HepG2 (cell line): ENCODE results near the gene PDCD10. TPM values are rescaled to one million over a fixed set of nuclear protein-coding genes. Genes with fewer than 3 reads are reported as not detected.

Source experiments
- ATAC-seq: fragments of 200-7000 bp; cut with Tn5 transposase; 3 replicates; pipeline ENCODE4 v1.9.1; 2020; ENCODE audit warnings: mild to moderate bottlenecking, moderate library complexity
- BruUV-seq: library from RNA; stranded (reverse); fragments of 400-500 nt; replicated peaks from 2 replicates; lab custom pipeline; 2021; lab: Mats Ljungman, UMichigan
- CTCF ChIA-PET: fragments of 300-600 bp; formaldehyde crosslinking; extraction: SDS; loops from one replicate; lab custom pipeline; 2021; ENCODE audit warnings: low total read pairs, inconsistent platforms, low intra/inter-chr PET ratio; lab: Yijun Ruan, JAX
- POLR2A ChIA-PET: fragments of 350-600 bp; sonication (Branson Sonifier 250); formaldehyde crosslinking; loops from one replicate; lab custom pipeline; 2020; ENCODE audit warnings: antibody characterized with exemption, inconsistent platforms; lab: Yijun Ruan, JAX
- DNase-seq: peaks from one replicate; pipeline ENCODE4 v3.0.0-alpha.2; 2015; ENCODE audit warnings: low spot score
- FAIRE-seq: peaks from 3 replicates; lab custom pipeline; 2011; peaks lifted over from hg19 to GRCh38; lab: Jason Lieb, UNC
- H2AFZ ChIP-seq: one replicate; pipeline ENCODE4 v1.6.1; 2011; ENCODE audit warnings: low read length, inconsistent platforms
- H3K27ac ChIP-seq: fragments of 300-600 bp; 3 replicates; pipeline ENCODE4 v1.8.0; 2011; ENCODE audit warnings: mixed run types, mild to moderate bottlenecking, mixed read lengths, low read length, inconsistent platforms; ENCODE audit not compliant: insufficient read depth; ENCODE audit errors: extremely low read length
- H3K27me3 ChIP-seq, 2 experiments: fragments of 200-600 bp in 1 of 2; 2 replicates in 1 of 2; 3 replicates in 1 of 2; pipeline versions ENCODE4 v1.6.0 to v1.8.0; 2011; ENCODE audit warnings: low read length in 2 of 2, mild to moderate bottlenecking in 2 of 2, moderate library complexity in 2 of 2, inconsistent platforms in 1 of 2; ENCODE audit not compliant: insufficient read depth in 2 of 2, control insufficient read depth in 1 of 2
- H3K36me3 ChIP-seq, 2 experiments: fragments of 200-600 bp in 1 of 2; replicated peaks in 1 of 2; 2 replicates in 1 of 2; 3 replicates in 1 of 2; pipeline versions ENCODE4 v1.5.1 to v1.8.0; 2011; ENCODE audit warnings: low read length in 2 of 2, inconsistent platforms in 1 of 2; ENCODE audit not compliant: insufficient read depth in 2 of 2, control insufficient read depth in 1 of 2
- H3K4me1 ChIP-seq: 2 replicates; pipeline ENCODE4 v1.5.1; 2012; ENCODE audit warnings: low read length, inconsistent platforms; ENCODE audit not compliant: insufficient read depth
- H3K4me2 ChIP-seq: 2 replicates; pipeline ENCODE4 v1.6.0; 2011; ENCODE audit warnings: low read depth, low read length, inconsistent platforms
- H3K4me3 ChIP-seq, 3 experiments: fragments of 200-600 bp in 1 of 3; sonication (generic), shearing (Covaris generic) in 1 of 3; replicated peaks in 1 of 3; 2 replicates each; pipeline ENCODE4 v1.5.1; 2011 to 2016; ENCODE audit warnings: low read length in 3 of 3, inconsistent platforms in 2 of 3, low read depth in 2 of 3, mild to moderate bottlenecking in 2 of 3, control low read depth in 1 of 3, mixed read lengths in 1 of 3; ENCODE audit not compliant: insufficient read depth in 1 of 3
- H3K79me2 ChIP-seq: one replicate; pipeline ENCODE4 v1.6.1; 2011; ENCODE audit warnings: low read length, inconsistent platforms; ENCODE audit not compliant: insufficient read depth
- H3K9ac ChIP-seq: 2 replicates; pipeline ENCODE4 v1.6.0; 2011; ENCODE audit warnings: mild to moderate bottlenecking, low read depth, low read length, inconsistent platforms; ENCODE audit not compliant: insufficient read depth
- H3K9me3 ChIP-seq: 2 replicates; pipeline ENCODE4 v1.5.1; 2012; ENCODE audit warnings: mild to moderate bottlenecking, low read length
- H4K20me1 ChIP-seq: 2 replicates; pipeline ENCODE4 v1.6.0; 2011; ENCODE audit warnings: inconsistent platforms, mild to moderate bottlenecking, low read length, moderate library complexity; ENCODE audit not compliant: insufficient read depth
- SAP130 ChIP-seq: IDR thresholded peaks from 2 replicates; pipeline ENCODE4 v1.6.1; 2016; ENCODE audit warnings: low read depth
- ZFP62 ChIP-seq: sonication (generic); formaldehyde crosslinking; IDR thresholded peaks from 2 replicates; pipeline ENCODE4 v1.4.0; 2020; ENCODE audit warnings: missing genetic modification reagents
- ZFX ChIP-seq: sonication (generic); formaldehyde crosslinking; IDR thresholded peaks from 2 replicates; pipeline ENCODE4 v1.4.0; 2020; ENCODE audit warnings: mild to moderate bottlenecking, low read depth, missing genetic modification reagents, moderate library complexity
- ZKSCAN5 ChIP-seq: sonication (generic); formaldehyde crosslinking; IDR thresholded peaks from 2 replicates; pipeline ENCODE4 v1.5.1; 2020; ENCODE audit warnings: mild to moderate bottlenecking, missing genetic modification reagents
- ZNF546 ChIP-seq: sonication (generic); formaldehyde crosslinking; conservative IDR thresholded peaks from 2 replicates; pipeline ENCODE4 v1.8.1; 2023; ENCODE audit warnings: mild to moderate bottlenecking, missing genetic modification reagents
- ZNF749 ChIP-seq: sonication (generic); formaldehyde crosslinking; IDR thresholded peaks from 2 replicates; pipeline ENCODE4 v1.8.0; 2022; ENCODE audit warnings: mild to moderate bottlenecking, missing genetic modification reagents, moderate library complexity, borderline replicate concordance
- WGBS: methylation state at CpG from one replicate; pipeline ENCODE4 v1.1.6; 2017; ENCODE audit warnings: low lambda C conversion rate; 5-methylcytosine and 5-hydroxymethylcytosine counted together
- in situ Hi-C: cut with HindIII; loops from 2 replicates; pipeline ENCODE4 v1.10.0; 2017; ENCODE audit warnings: low pct_unique_long_range_greater_than_20kb; ENCODE audit not compliant: extremely low pct_ligation_motif_present
- intact Hi-C: fragments of 100-400 bp; cut with micrococcal nuclease; formaldehyde crosslinking; loops from one replicate; pipeline ENCODE4 v1.10.0; 2022; ENCODE audit not compliant: unreplicated experiment
- polyA plus RNA-seq, 8 experiments: library from polyadenylated mRNA; depleted of rRNA in 3 of 8; stranded (reverse) in 7 of 8; unstranded in 1 of 8; fragments of >200 nt; fragmentation: Illumina TruSeq in 4 of 8; extraction: Trizol in 4 of 8; gene quantifications; 2 replicates each; pipeline versions ENCODE4 v1.2.1 to v1.2.3, GENCODE V29; 2011 to 2016; ENCODE audit warnings: low read depth in 4 of 8, missing spikeins in 1 of 8, mixed read lengths in 1 of 8; ENCODE audit not compliant: insufficient read depth in 1 of 8
- total RNA-seq, 5 experiments: library from RNA; depleted of rRNA; stranded (reverse); fragments of >200 nt; fragmentation: Illumina TruSeq; extraction: Trizol; gene quantifications; 2 replicates each; pipeline ENCODE4 v1.2.3, GENCODE V29; 2016; ENCODE audit warnings: low read depth in 1 of 5
- TF ChIP-seq, protein P1 (sequence below): sonication (generic); formaldehyde crosslinking; IDR thresholded peaks from 2 replicates; pipeline ENCODE4 v1.4.0; 2020; ENCODE audit warnings: missing genetic modification reagents
- TF ChIP-seq, protein P2 (sequence below): sonication (generic); formaldehyde crosslinking; IDR thresholded peaks from 2 replicates; pipeline ENCODE4 v1.9.0; 2022; ENCODE audit warnings: missing genetic modification reagents, mild to moderate bottlenecking, borderline replicate concordance
- TF ChIP-seq, protein P3 (sequence below): sonication (generic); formaldehyde crosslinking; IDR thresholded peaks from 2 replicates; pipeline ENCODE4 v1.4.0; 2020; ENCODE audit warnings: missing genetic modification reagents; ENCODE audit errors: not compliant biosample characterization
- TF ChIP-seq, protein P4 (sequence below): sonication (generic); formaldehyde crosslinking; IDR thresholded peaks from 2 replicates; pipeline ENCODE4 v1.4.0; 2020; ENCODE audit warnings: missing genetic modification reagents
- TF ChIP-seq, protein P5 (sequence below): sonication (generic); formaldehyde crosslinking; IDR thresholded peaks from 2 replicates; pipeline ENCODE4 v1.8.0; 2022; ENCODE audit warnings: low read depth, missing genetic modification reagents

Gene PDCD10
- total and polyA plus RNA-seq, 2 of the 13 experiments (the other 11 are each of a cell fraction or from before 2014, with no cell fraction given) = 48.5 to 53.9 TPM

DNA sequence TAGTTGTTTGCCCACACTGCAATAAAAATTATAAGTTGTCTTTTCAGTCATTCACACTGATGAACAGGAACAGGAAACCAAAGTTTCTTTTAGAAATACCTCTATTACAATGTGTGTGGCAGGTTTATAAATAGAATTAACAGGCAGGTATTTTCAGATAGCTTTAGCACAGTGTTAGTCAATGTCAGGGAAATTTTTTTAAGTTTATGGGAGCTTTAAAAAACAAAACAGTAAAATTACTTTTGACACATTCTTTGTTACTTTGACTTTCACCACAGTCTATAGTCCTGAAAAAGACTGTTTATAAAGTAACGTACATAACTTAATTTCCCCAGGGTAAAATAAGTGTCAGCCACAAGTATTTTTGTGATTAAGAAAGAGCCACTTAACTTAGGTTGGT, 38.9 kb upstream of the PDCD10 start (continued):
- TF ChIP-seq, protein P1, sequence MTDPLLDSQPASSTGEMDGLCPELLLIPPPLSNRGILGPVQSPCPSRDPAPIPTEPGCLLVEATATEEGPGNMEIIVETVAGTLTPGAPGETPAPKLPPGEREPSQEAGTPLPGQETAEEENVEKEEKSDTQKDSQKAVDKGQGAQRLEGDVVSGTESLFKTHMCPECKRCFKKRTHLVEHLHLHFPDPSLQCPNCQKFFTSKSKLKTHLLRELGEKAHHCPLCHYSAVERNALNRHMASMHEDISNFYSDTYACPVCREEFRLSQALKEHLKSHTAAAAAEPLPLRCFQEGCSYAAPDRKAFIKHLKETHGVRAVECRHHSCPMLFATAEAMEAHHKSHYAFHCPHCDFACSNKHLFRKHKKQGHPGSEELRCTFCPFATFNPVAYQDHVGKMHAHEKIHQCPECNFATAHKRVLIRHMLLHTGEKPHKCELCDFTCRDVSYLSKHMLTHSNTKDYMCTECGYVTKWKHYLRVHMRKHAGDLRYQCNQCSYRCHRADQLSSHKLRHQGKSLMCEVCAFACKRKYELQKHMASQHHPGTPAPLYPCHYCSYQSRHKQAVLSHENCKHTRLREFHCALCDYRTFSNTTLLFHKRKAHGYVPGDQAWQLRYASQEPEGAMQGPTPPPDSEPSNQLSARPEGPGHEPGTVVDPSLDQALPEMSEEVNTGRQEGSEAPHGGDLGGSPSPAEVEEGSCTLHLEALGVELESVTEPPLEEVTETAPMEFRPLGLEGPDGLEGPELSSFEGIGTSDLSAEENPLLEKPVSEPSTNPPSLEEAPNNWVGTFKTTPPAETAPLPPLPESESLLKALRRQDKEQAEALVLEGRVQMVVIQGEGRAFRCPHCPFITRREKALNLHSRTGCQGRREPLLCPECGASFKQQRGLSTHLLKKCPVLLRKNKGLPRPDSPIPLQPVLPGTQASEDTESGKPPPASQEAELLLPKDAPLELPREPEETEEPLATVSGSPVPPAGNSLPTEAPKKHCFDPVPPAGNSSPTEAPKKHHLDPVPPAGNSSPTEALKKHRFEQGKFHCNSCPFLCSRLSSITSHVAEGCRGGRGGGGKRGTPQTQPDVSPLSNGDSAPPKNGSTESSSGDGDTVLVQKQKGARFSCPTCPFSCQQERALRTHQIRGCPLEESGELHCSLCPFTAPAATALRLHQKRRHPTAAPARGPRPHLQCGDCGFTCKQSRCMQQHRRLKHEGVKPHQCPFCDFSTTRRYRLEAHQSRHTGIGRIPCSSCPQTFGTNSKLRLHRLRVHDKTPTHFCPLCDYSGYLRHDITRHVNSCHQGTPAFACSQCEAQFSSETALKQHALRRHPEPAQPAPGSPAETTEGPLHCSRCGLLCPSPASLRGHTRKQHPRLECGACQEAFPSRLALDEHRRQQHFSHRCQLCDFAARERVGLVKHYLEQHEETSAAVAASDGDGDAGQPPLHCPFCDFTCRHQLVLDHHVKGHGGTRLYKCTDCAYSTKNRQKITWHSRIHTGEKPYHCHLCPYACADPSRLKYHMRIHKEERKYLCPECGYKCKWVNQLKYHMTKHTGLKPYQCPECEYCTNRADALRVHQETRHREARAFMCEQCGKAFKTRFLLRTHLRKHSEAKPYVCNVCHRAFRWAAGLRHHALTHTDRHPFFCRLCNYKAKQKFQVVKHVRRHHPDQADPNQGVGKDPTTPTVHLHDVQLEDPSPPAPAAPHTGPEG (CRISPR knock-in tag) = no peak

DNA sequence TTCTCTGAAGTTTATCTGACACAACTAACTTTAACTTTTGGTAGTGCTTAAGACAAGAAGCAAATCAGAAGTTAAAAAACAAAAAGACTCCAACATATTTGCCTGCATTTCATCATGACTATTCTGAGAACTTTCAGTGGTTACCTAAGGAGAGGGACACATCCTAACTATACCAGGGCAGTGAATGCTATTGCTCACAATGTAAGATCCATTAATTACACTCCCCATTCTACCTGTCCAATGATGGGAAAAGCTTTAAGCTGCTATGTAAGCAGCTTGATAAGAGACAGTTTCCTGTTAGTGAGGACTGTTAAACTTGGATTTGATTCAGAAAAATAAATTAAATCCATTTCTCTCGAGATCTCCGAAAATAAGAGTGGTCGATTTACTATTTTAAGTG, 38.3 kb upstream of the PDCD10 start:
- ChIA-PET CTCF (no interaction called here), POLR2A (no interaction called here)
- no peak for ATAC-seq
- no peaks in the 10 kb centered on the region; the same call in 1 of the 2 replicates for H4K20me1 ChIP-seq
- BruUV-seq = no TSS peak
- no peak for FAIRE-seq
- no peaks in the 10 kb centered on the region for H3K27me3 ChIP-seq
- intact Hi-C loops = loop anchor here (1.0 kb wide), 1 partner anchor 24 kb away; no protein-coding TSS in a partner anchor
- no peaks in the 10 kb centered on the region for H3K4me1 ChIP-seq
- H3K36me3 ChIP-seq = no peaks in the 10 kb centered on the region
- no peak overlapping the region for H3K4me2 ChIP-seq
- in situ Hi-C loops = no loop called here
- no peak overlapping the region for H2AFZ ChIP-seq
- H3K9ac ChIP-seq = no peak overlapping the region
- no peak overlapping the region for H3K4me3 ChIP-seq
- peaks cover 4% of the 10 kb centered on the region for H3K9me3 ChIP-seq
- H3K27ac ChIP-seq = no peak overlapping the region
- WGBS = 74% methylated on average over 3 of the region's 3 CpGs
- no peak for DNase-seq
- H3K79me2 ChIP-seq = no peaks in the 10 kb centered on the region
- TF ChIP-seq, protein P2, sequence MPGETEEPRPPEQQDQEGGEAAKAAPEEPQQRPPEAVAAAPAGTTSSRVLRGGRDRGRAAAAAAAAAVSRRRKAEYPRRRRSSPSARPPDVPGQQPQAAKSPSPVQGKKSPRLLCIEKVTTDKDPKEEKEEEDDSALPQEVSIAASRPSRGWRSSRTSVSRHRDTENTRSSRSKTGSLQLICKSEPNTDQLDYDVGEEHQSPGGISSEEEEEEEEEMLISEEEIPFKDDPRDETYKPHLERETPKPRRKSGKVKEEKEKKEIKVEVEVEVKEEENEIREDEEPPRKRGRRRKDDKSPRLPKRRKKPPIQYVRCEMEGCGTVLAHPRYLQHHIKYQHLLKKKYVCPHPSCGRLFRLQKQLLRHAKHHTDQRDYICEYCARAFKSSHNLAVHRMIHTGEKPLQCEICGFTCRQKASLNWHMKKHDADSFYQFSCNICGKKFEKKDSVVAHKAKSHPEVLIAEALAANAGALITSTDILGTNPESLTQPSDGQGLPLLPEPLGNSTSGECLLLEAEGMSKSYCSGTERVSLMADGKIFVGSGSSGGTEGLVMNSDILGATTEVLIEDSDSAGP (CRISPR knock-in tag) = no peak
- TF ChIP-seq ZNF749 (CRISPR knock-in tag) (no peak), ZFX (CRISPR knock-in tag) (no peak), ZKSCAN5 (no peak), SAP130 (CRISPR knock-in tag) (no peak), ZNF546 (no peak), ZFP62 (no peak)
- TF ChIP-seq, protein P3, sequence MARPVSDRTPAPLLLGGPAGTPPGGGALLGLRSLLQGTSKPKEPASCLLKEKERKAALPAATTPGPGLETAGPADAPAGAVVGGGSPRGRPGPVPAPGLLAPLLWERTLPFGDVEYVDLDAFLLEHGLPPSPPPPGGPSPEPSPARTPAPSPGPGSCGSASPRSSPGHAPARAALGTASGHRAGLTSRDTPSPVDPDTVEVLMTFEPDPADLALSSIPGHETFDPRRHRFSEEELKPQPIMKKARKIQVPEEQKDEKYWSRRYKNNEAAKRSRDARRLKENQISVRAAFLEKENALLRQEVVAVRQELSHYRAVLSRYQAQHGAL (CRISPR knock-in tag) = no peak
- TF ChIP-seq, protein P4, sequence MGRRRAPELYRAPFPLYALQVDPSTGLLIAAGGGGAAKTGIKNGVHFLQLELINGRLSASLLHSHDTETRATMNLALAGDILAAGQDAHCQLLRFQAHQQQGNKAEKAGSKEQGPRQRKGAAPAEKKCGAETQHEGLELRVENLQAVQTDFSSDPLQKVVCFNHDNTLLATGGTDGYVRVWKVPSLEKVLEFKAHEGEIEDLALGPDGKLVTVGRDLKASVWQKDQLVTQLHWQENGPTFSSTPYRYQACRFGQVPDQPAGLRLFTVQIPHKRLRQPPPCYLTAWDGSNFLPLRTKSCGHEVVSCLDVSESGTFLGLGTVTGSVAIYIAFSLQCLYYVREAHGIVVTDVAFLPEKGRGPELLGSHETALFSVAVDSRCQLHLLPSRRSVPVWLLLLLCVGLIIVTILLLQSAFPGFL = no peak
- TF ChIP-seq, protein P5, sequence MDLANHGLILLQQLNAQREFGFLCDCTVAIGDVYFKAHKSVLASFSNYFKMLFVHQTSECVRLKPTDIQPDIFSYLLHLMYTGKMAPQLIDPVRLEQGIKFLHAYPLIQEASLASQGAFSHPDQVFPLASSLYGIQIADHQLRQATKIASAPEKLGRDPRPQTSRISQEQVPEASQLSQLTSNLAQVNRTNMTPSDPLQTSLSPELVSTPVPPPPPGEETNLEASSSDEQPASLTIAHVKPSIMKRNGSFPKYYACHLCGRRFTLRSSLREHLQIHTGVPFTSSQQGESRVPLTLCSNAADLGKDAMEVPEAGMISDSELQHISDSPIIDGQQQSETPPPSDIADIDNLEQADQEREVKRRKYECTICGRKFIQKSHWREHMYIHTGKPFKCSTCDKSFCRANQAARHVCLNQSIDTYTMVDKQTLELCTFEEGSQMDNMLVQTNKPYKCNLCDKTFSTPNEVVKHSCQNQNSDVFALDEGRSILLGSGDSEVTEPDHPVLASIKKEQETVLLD = no peak
